ENCODE results near the gene CEP85L.

GRCh38 chr6:118574051-118574865 is 77.1 kb downstream of the CEP85L start:
- TF ChIP-seq CTCF (IDR thresholded peaks at IDR 0.05; ENCODE audit: insufficient read depth, low read length), result no peak
- TF ChIP-seq GABPA (IDR thresholded peaks at IDR 0.05; ENCODE audit: low read depth), result no peak
- TF ChIP-seq REST (IDR thresholded peaks at IDR 0.05; ENCODE audit: insufficient replicate concordance, low read depth), result no peak
